DOHH2 (cell line): Measurements from ENCODE around the gene NUP210.

Experiments used
- CTCF ChIP-seq: fragments of 200-600 bp; sonication (generic); IDR thresholded peaks from one replicate; pipeline ENCODE4 v1.5.1; 2014; ENCODE audit warnings: antibody characterized with exemption, mild to moderate bottlenecking, low read depth, low read length; ENCODE audit not compliant: poor library complexity, severe bottlenecking
- EZH2phosphoT487 ChIP-seq: fragments of 200-600 bp; sonication (generic); IDR thresholded peaks from 2 replicates; pipeline ENCODE4 v1.6.1; 2017; ENCODE audit warnings: borderline replicate concordance, mild to moderate bottlenecking, antibody characterized with exemption, low read length, moderate library complexity, mixed read lengths

GRCh38 chr3:13415236-13415986 is 4.7 kb downstream of the NUP210 start:
- no peak for TF ChIP-seq CTCF
- TF ChIP-seq EZH2phosphoT487 = no peak
